Stimulated activated CD4-positive, alpha-beta T cell treated with anti-CD3 and anti-CD28 coated beads, Interleukin-4, amount 100 ng/mL, for 48 hours (primary cell): ENCODE results near the gene SSR1.
A peak's percentile ranks its signal among the peaks of the same experiment; 100 is the strongest.
"Not testable (repeated sequence)": the region's sequence is repeated elsewhere in the genome, so short reads cannot be mapped to it uniquely, and the experiment has no call there.

Experiments
- DNase-seq, 2 donors: peaks; one replicate each; pipeline ENCODE4 v3.0.0-alpha.2; 2020; ENCODE audit warnings: low read depth in 2 of 2

The SSR1 gene

DNA sequence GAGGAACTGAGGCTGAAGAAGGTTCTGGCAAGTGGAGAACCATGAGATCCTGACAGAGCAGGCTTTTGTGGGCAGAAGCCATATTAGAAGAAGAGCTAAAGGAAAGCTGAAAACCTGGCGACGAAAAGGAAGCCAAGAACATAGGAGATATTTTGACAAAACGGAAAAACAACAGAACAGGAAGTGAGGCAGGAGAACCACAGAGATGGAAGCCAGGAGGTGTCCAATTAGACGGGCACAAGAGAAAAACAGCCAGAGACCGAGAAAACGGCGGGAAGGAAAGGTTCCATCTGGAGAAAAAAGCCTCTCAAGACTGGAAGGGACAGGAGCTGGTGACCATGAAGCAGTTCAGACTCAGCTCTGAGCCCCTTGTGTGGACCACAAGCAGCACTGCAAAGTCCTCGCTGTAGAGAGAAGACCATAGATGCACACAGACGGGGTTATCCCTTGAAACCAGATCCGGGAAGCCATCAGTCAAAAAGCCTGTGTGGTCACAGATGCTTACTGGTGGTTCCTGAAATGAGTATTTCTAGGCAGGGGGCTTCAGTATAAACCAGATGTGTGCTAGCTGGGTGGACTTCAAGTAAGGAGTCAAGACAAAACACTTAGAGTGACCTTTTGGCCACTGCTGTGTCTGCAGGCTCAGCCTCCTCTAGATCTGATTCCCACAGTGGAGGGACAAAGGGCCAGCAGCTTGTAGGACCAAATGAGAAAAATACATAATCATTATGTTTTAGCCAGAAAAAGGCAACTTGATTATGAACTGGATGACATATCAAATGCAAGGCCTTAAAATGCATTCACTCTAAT is 30.7 kb downstream of the SSR1 start:
- no peak for DNase-seq

DNA sequence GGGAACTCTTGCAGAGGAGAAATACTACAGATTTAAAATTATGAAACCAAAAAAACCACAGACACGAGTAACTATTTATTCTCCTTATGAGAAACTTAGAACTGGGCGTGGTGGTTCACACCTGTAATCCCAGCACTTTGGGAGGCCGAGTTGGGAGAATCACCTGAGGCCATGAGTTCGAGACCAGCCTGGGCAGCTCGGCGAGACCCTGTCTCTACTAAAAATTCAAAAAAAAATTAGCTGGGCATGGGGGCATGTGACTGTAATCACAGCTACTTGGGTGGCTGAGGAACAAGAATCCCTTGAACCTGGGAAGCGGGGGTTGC is 36.8 kb downstream of the SSR1 start:
- no peak for DNase-seq

DNA sequence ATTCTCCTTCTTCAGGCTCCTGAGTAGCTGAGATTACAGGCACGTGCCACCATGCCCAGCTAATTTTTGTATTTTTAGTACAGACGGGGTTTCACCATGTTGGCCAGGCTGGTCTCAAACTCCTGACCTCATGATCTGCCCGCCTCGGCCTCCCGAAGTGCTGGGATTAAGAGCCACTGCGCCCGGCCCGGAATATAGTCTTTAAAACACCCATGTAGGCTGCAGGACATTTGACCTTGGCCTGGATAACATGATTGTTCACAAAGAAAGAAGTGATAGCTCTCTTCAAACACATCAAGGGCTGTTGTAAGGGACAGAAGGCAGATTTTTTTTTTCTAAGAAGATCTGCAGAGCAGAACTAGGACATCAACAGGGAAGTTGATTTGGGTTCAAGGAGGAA is 38.5 kb downstream of the SSR1 start:
- not testable (repeated sequence) for DNase-seq

DNA sequence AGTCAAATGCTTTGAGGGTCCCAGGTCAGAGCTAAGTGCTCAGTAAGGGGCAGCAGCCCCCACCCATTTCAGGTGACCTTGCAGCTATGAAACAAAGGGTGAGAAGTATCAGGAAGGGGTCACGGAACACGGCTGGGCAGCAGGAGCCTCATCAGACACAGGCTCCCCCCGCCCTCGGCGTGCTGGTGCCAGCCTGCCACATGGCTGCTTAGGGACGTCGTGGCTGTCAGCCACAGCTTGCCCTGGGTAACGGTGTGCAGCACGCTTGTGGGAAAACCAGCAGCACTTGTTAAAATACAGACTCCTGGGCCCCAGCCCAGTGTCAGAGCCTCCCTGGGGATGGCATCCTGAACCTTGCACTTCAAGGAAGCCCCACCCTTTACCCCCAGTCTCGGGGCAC is 39.3 kb downstream of the SSR1 start:
- no peak for DNase-seq

DNA sequence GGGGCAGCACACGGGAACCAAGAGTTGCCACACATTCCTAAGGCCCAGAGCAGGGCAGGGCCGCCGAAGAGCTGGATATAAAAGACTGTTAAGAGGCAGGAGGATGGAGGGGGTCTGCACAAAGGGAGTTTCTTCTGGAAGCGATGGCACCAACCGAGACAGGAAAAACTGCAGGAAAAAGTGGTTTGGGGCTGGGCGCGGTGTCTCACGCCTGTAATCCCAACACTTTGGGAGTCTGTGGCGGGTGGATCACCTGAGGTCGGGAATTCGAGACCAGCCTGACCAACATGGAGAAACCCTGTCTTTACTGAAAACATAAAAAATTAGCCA is 41.8 kb downstream of the SSR1 start:
- DNase-seq: no peak

DNA sequence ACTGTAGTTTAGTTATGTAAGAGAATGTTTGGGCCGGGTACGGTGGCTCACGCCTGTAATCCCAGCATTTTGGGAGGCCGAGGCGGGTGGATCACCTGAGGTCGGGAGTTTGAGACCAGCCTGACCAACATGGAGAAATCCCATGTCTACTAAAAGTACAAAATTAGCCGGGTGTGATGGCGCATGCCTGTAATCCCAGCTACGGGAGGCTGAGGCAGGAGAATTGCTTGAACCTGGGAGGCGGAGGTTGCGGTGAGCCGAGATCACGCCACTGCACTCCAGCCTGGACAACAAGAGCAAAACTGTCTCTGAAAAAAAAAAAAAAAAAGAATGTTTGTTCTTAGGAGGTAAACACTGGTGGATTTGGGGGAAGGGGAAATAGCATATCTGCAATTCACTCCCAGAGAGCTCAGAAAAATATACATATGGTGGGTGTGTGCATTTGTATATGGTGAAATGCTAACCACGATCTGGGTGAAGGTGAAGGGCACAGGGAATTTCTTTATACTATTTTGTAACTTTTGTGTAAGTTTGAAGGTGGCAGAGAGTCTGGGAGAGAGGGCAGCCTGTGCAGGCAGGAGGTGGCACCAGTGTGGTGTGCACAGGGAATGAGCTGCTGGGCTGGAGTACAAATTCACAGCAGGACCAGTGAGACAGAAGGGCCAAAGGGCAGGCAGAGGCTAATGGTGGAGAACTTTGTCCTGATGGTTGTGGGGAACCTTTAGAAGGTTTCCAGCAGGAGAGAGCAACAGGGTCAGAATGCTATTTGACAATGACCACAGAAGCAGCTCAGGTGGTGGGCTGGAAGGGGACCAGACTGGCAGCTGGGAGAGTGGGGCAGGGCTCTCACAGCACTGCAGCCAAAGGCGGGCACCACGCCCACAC is 42.4 kb downstream of the SSR1 start:
- DNase-seq: no peak

DNA sequence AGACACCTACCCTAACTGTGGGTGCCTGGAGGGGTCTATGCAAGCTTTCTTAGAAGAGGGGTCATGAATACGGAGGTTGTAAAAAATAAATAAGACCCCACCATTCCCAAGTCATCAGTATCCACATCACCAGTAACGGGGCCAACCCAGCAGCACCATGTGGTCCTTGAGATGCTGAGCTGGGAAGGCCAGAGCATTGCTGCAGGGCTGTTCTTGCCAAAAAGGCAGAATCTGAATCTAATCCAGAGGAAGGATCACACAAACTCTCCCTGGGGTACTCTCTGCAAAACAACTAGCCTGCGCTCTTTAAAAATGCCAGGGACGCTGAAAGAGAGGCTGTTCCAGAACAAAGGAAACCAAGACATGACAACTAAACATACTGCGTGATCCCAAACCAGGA is 43.2 kb downstream of the SSR1 start:
- DNase-seq: no peak

DNA sequence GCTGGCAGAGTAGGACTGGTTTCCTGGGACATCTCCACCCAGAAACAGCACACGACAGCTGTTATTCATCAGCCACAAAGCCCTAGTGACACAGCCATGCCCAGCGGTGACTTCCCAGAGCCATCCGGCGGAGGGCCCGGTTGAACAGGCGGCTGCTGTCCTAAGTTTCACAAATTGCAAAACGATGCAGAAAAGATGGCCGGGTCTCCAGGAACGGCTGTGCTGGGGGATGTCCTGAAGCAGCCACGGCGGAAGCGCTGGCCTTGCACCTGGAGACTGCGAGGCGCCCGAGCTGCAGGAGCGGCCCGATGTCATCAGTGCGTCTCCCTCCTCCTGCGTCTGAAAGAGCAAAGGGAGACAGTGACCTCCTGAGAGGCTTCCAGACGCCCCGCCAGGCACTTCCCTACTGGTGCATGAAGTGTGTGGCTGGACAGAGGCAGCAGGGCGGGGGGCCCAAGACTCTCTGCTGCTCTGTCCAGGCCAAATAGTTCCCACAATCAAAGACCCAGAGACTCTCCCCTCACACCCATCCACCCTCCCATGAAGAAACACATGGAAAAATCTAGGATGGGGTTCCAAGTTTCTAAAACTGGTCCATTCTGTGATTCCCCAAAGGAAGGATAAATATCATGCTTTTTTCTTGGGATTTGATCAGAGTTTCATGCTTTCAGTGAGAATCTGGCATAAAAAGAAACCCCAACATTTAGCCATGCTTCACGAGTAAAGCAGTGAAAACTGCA is 44.0 kb downstream of the SSR1 start:
- DNase-seq: no peak

DNA sequence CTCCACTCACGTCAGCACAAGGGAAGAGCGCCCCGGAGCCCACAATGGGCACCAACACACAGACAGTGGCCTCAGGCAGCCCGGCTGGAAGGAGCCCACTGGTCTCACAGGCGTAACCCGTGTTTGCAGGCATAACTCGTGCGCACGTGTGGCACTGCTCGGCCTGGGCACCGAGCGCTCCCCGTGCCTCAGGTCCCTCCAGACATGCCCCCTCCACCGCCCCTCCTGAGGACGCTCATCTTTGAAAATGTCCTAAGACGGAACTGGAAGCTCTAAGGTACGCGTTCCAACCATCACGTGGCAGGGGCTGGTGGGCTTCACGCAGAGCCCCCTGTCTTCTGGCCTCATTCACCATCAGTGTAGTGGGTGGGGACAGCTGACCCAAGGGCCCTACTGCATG is 44.6 kb downstream of the SSR1 start:
- no peak for DNase-seq

DNA sequence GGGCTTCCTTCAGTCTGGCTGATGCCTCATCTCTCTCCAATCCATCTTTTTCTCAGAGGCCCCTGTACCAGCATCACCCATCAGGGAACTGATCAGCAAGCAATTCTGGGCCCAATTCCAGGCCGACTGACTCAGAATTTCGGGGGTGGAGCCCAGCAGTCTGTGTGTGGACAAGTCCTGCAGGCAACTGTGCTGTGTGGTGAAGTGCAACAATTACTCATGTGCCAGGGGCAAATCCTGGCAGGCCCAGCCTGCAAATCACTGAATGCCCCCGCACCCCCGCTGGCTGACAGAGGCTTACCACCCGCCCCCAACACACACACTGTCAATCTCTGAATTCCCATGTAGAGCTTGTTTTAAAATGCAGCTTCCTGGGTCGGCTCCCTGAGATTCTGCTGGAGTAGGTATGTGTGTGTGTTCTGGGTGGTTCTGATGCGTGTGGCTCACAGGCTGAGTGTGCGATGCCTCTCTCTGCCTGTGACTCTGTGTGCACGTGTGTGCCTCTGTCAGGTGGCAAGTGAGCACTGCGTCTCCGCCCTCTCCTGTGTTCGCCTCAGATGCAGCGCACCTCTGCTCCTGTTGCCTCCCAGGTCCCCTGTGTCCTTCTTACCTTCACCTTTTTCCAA is 45.4 kb downstream of the SSR1 start:
- no peak for DNase-seq

DNA sequence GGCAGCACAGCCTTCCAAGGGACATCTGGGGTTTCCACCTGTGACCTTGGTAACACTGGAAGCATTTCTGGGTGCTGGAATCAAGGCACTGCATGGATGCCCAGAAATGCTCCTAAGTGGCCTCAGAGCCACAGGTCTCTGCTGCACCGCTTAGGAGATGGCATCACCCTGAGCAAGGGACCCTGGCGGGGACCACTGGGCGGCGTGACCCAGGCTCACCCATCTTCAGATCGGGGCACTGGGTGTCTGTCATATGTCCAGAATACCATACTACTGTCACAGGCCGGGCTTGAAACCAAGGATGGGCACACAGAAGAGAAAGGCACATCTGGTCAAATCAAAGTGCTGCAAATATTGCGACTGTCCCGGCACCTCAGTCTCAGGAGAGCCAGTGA is 45.9 kb downstream of the SSR1 start:
- DNase-seq: no peak

DNA sequence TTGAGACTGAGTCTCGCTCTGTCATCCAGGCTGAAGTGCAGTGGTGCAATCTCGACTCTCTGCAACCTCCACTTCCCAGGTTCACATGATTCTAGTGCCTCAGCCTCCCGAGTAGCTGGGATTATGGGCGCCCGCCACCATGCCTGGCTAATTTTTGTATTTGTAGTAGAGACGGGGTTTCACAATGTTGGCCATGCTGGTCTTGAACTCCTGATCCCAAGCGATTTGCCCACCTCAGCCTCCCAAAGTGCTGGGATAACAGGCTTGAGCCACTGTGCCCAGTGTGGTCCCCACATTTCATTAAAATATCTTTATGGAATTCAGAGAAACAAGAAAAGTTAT is 47.6 kb downstream of the SSR1 start:
- DNase-seq: not testable (repeated sequence)

DNA sequence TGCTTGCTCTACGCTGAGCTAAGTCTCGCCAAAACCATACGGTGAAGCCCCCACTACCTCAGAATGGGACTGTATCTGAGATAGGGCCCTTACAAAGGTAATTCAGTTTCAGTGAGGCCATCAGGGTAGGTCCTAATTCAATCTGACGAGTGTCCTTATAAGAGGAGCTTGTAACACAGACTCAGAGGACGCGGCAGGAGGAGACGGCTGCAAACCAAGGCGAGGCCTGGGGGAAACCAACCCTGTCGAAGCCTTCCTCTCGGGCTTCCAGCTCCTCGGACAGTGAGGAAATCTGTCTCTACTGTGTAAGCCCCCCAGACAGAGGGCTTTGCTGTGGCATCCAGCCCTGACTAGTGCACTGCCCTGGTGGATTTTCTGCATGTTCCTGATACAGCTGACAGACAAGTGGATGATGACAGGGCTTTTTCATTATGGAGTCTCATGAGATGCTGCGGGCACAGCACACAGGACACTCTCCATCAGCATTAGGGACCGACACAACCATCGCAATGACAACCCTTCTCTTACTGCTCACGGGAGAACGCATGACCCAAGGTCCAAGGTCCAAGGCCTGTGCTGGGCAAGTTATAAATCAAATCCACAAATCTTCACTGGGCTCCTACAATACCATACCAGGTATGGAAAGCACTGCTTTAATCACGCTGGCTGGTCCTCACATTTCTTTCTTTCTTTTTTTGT is 48.2 kb downstream of the SSR1 start:
- no peak for DNase-seq

DNA sequence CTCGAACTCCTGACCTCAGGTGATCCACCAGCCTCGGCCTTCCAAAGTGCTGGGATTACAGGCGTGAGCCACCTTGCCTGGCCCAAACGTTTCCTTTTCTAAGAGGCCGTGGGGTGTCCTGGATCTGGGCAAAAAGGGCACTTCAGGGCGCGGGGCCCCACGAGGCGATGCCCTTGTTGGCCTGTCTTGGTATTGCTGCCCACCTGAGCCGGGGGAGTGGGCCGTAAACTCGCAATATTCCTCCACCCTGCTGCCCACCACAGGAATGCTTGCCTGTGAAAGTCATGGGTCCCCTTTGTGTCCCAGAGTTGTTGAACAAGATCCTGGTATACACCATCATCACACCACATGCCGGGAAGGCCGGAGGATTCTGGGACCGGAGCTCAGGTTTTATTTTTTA is 49.0 kb downstream of the SSR1 start:
- DNase-seq: no peak

DNA sequence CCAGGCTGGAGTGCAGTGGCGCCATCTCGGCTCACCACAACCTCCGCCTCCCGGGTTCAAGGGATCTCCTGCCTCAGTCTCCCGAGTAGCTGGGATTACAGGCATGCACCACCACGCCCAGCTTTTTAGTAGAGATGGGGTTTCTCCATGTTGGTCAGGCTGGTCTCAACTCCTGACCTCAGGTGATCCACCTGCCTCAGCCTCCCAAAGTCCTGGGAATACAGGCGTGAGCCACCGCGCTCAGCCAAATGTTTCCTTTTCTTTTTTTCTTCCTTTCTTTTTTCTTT is 49.5 kb downstream of the SSR1 start:
- not testable (repeated sequence) for DNase-seq

DNA sequence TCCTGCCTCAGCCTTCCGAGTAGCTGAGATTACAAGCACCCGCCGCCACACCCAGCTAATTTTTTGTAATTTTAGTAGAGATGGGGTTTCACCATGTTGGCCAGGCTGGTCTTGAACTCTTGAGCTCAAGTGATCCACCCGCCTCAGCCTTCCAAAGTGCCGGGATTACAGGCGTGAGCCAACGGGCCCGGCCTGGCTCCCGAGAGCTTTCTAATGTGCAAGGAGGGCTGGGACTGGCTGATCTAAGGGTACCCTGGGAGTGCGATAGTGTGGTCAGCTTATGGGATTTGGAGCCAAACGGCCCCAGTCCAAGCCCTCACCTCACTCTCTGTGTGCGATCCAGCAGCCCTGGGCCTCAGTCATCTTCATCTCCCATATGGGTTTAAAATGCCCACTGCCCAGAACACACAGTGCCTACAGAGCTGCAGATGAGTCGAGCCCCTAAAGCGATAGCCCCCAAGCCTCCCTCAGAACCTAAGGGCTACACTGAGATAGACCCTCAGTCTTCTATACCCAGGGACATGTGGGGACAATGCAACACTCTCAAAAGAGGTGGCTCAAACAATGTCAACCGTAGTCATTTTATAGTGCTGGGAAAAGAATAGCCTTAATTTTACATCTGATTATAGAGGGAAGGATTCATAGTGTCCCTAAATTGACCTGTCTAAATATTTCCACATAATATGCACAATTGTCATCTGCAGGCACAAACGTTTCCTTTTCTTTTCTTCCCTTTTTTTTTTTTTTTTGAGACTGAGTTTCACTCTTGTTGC is 50.1 kb downstream of the SSR1 start:
- DNase-seq: no peak

DNA sequence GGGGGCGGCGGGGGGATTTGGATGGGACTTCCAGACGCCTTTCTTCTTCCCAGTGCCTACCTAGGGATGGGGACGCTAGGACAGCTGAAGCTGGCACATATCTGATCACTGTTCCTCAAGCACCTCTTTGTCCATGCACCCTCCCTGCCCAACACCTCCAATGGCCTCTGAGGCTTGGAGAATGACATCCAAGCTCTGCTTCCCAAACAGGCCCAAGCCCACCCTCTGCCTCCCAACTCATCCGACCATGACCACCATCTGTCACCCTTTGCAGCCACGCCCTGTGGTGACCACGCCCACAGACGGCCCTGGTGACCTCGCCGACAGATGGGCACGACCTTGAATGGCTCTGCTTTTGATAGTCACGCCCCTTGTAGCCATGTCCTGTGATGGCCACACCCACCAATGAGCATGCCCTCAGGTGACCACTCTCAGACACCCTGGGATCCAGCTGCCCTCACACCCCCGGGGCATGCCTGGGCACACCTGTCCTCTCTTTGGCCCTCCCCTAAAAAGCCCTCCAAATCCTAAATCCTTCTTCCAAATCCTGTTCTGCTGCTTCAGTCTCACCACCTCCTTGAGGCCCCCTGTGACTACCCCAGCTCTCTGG is 51.0 kb downstream of the SSR1 start:
- DNase-seq: no peak

DNA sequence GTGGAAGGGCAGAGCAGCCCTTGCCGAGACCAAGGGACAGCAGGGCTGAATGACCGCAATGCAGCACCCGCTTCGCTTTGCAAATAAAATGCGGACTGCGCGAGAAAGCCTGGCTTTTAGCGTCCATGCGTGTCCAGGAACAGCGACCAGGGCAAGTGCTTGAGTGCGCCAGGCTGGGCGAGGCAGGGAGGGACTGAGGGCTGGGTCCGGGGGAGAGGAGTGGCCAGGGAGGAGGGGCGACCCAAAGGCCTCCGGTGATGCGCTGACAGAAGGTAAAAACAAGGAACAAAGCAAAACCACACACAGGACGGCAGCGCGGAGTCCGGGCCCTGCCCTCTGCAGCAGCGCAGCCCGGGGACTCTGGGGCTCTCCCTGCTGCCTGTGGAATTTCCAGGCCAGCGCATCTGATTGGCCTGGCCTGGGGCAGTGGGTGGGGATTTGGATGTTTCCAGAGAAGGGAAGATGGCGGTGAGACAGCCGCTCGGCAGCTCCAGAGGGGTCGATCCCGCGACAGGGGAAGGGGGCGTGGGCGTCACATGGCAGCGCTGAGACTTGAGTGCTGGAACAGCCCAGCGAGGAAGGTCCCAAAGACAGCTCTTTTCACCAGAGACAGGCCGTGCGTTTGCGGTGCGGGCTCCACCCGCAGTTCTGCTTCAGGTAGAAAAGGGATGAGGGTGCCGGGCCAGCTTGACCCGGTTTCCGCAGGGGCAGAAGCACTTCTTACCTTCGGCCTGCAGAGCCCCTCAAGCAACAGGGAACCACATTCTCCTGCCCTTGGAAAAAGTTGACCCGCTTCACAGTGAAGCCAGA is 51.8 kb downstream of the SSR1 start:
- DNase-seq: peak; percentile 34 to 49

DNA sequence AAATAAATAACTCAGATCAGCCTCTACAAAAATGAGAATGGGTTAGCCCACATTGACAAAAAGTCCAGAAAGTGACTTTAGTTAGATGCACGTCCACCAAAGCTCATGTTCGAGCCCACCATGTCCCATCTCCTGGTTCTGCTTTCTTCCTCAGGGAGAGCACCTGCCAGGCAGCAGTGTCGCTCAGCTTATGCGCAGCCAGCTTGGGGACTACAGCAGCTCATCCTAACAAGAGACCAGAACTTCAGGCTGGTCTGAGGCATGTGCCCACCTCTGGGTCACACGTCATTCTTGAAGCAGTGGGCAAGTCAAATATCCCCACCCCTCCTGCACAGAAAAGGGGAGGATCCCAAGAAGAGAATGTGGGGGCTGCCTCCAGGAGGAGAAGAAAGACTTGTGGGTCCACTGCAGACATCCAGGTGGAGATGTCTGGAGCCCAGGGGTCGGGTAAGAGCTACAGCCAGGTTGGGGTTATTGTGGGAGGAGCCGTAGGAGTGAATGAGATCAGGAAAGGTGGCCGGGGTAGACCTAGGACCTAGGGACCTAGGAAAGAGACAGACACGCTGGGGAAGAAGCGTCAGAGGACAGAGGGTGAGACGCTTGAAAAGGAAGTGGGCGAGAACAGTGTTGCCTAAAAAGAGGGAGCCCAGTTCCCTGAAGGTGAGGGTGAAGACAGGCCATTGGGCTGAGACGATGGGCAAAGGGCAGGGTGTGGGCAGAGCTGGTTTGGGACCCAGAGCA is 52.5 kb downstream of the SSR1 start:
- no peak for DNase-seq
